Left renal cortex interstitium (tissue), 4 donors: ENCODE measurements around the gene PEX14. TPM values are rescaled to one million over a fixed set of nuclear protein-coding genes. Genes with fewer than 3 reads are reported as not detected.

Source experiments
- DNase-seq, 4 donors: peaks; one replicate each; pipeline ENCODE4 v3.0.0-alpha.2; 2013; ENCODE audit warnings: low read depth in 4 of 4, low spot score in 2 of 4, missing footprints in 1 of 4
- polyA plus RNA-seq, 4 donors: library from polyadenylated mRNA; unstranded; fragments of 120-200 nt; gene quantifications; one replicate each; pipeline ENCODE4 v1.2.1, GENCODE V29; 2013; ENCODE audit not compliant: insufficient read length in 4 of 4

The PEX14 gene
- polyA plus RNA-seq, 4 donors: 18.6 to 27.9 (median 24.9) TPM

- DNase-seq: no peak
These were observed 108.9 kb downstream of the PEX14 start for GRCh38 chr1:10583641-10584040.

- no peak for DNase-seq
These were observed 110.5 kb downstream of the PEX14 start for GRCh38 chr1:10585242-10585641.

- DNase-seq: no peak
These were observed 111.4 kb downstream of the PEX14 start for GRCh38 chr1:10586125-10586524.

GRCh38 chr1:10588640-10589039, 113.9 kb downstream of the PEX14 start:
- DNase-seq: no peak

GRCh38 chr1:10589074-10589473, 114.3 kb downstream of the PEX14 start:
- no peak for DNase-seq

- DNase-seq: no peak
These were observed 116.3 kb downstream of the PEX14 start for GRCh38 chr1:10591010-10591409.

- no peak for DNase-seq
These were observed 117.6 kb downstream of the PEX14 start for GRCh38 chr1:10592373-10592772.

- DNase-seq: no peak
These were observed 119.0 kb downstream of the PEX14 start for GRCh38 chr1:10593750-10594149.

GRCh38 chr1:10594595-10595223, 120.0 kb downstream of the PEX14 start:
- no peak for DNase-seq

- no peak for DNase-seq
These were observed 122.0 kb downstream of the PEX14 start for GRCh38 chr1:10596780-10597179.

- no peak for DNase-seq
These were observed 123.0 kb downstream of the PEX14 start for GRCh38 chr1:10597492-10598388.

GRCh38 chr1:10598389-10598702, 123.6 kb downstream of the PEX14 start:
- DNase-seq: no peak

GRCh38 chr1:10599194-10599861, 124.6 kb downstream of the PEX14 start:
- DNase-seq: no peak

GRCh38 chr1:10601342-10602070, 126.8 kb downstream of the PEX14 start:
- no peak for DNase-seq

- DNase-seq: no peak
These were observed 128.2 kb downstream of the PEX14 start for GRCh38 chr1:10602936-10603335.

- no peak for DNase-seq
These were observed 130.2 kb downstream of the PEX14 start for GRCh38 chr1:10604966-10605365.

- no peak for DNase-seq
These were observed 131.3 kb downstream of the PEX14 start for GRCh38 chr1:10606064-10606463.

GRCh38 chr1:10607228-10607627, 132.5 kb downstream of the PEX14 start:
- no peak for DNase-seq

- no peak for DNase-seq
These were observed 133.9 kb downstream of the PEX14 start for GRCh38 chr1:10608690-10609089.

GRCh38 chr1:10610901-10611600, 136.3 kb downstream of the PEX14 start:
- no peak for DNase-seq
